Activated CD4-positive, alpha-beta memory T cell treated with anti-CD3 and anti-CD28 coated beads, Interleukin-2, amount 10 ng/mL, durations not matched to agents 7 days and 5 days (primary cell): Measurements from ENCODE around the gene TSHZ3. TPM values are rescaled to one million over a fixed set of nuclear protein-coding genes. Genes with fewer than 3 reads are reported as not detected.

Experiments used
- CTCF ChIA-PET: fragments of 350-600 bp; sonication (Branson Sonifier 250); formaldehyde crosslinking; loops from one replicate; lab custom pipeline; 2021; ENCODE audit warnings: antibody characterized with exemption, inconsistent platforms; lab: Charles Lee
- POLR2A ChIA-PET: fragments of 350-600 bp; sonication (Branson Sonifier 250); formaldehyde crosslinking; loops from one replicate; lab custom pipeline; 2021; ENCODE audit warnings: antibody characterized with exemption; lab: Charles Lee
- DNase-seq: peaks from one replicate; pipeline ENCODE4 v3.0.0-alpha.2; 2020
- H3K27ac Mint-ChIP-seq: one replicate; pipeline ENCODE4 v1.8.0; 2021; ENCODE audit warnings: mild to moderate bottlenecking, mixed read lengths
- H3K27me3 Mint-ChIP-seq: one replicate; pipeline ENCODE4 v1.8.0; 2021; ENCODE audit warnings: mixed read lengths
- H3K36me3 Mint-ChIP-seq: one replicate; pipeline ENCODE4 v1.8.0; 2021; ENCODE audit warnings: low read depth, mixed read lengths
- H3K4me1 Mint-ChIP-seq: one replicate; pipeline ENCODE4 v1.8.0; 2021; ENCODE audit warnings: mixed read lengths
- H3K4me3 Mint-ChIP-seq: one replicate; pipeline ENCODE4 v1.8.0; 2021; ENCODE audit warnings: mild to moderate bottlenecking, mixed read lengths
- H3K9me3 Mint-ChIP-seq: one replicate; pipeline ENCODE4 v1.8.0; 2021; ENCODE audit warnings: mixed read lengths
- total RNA-seq, 2 experiments: library from RNA; stranded (reverse); gene quantifications; one replicate each; pipeline ENCODE4 v1.2.3, GENCODE V29; 2021

TSHZ3 gene
- total RNA-seq, 2 experiments from 2014 or later = 3.0 to 4.2 TPM

GRCh38 chr19:31352296-31352781, 3.1 kb upstream of the TSHZ3 start:
- no peak for DNase-seq
- CTCF ChIA-PET = no interaction called here
- Mint-ChIP-seq H3K27me3 (peaks cover 70% of the 10 kb centered on the region), H3K4me1 (peaks cover 48% of the 10 kb centered on the region), H3K36me3 (peaks cover 4% of the 10 kb centered on the region), H3K27ac (no peak overlapping the region), H3K4me3 (no peak overlapping the region), H3K9me3 (no peaks in the 10 kb centered on the region)
- POLR2A ChIA-PET = no interaction called here

GRCh38 chr19:31351855-31352195, 2.6 kb upstream of the TSHZ3 start:
- CTCF ChIA-PET = no interaction called here
- peaks cover 4% of the 10 kb centered on the region for H3K36me3 Mint-ChIP-seq

GRCh38 chr19:31351056-31351854, 2.0 kb upstream of the TSHZ3 start:
- peaks cover 40% of the 10 kb centered on the region for H3K4me1 Mint-ChIP-seq
- no peak overlapping the region for H3K27ac Mint-ChIP-seq
- POLR2A ChIA-PET = interaction anchor here (1.0 kb wide), 1 partner anchor 11 kb away, joined by 3 read pairs; no protein-coding TSS in a partner anchor
- CTCF ChIA-PET = no interaction called here
- H3K27me3 Mint-ChIP-seq = peaks cover 69% of the 10 kb centered on the region
- H3K36me3 Mint-ChIP-seq = peaks cover 4% of the 10 kb centered on the region
- peak overlapping the region; percentile 80 for H3K4me3 Mint-ChIP-seq
- no peaks in the 10 kb centered on the region for H3K9me3 Mint-ChIP-seq
- no peak for DNase-seq

More at GRCh38 chr19:31351855-31352195, 2.6 kb upstream of the TSHZ3 start:
- Mint-ChIP-seq H3K27me3 (peaks cover 69% of the 10 kb centered on the region), H3K9me3 (no peaks in the 10 kb centered on the region), H3K4me1 (peaks cover 46% of the 10 kb centered on the region), H3K27ac (no peak overlapping the region), H3K4me3 (peak overlapping the region; percentile 57)
- no peak for DNase-seq
- POLR2A ChIA-PET = no interaction called here

GRCh38 chr19:31350693-31351055, 1.4 kb upstream of the TSHZ3 start:
- POLR2A ChIA-PET = interaction anchor here (1.0 kb wide), 1 partner anchor 11 kb away, joined by 3 read pairs; no protein-coding TSS in a partner anchor
- peaks cover 38% of the 10 kb centered on the region for H3K4me1 Mint-ChIP-seq
- peaks cover 4% of the 10 kb centered on the region for H3K36me3 Mint-ChIP-seq
- H3K4me3 Mint-ChIP-seq = peak overlapping the region; percentile 80
- DNase-seq = peak; percentile 31
- H3K27me3 Mint-ChIP-seq = peaks cover 70% of the 10 kb centered on the region
- CTCF ChIA-PET = no interaction called here
- no peak overlapping the region for H3K27ac Mint-ChIP-seq
- H3K9me3 Mint-ChIP-seq = no peaks in the 10 kb centered on the region

GRCh38 chr19:31350033-31350692, 927 bp upstream of the TSHZ3 start:
- H3K27ac Mint-ChIP-seq = no peak overlapping the region
- ChIA-PET CTCF (no interaction called here), POLR2A (interaction anchor here (1.0 to 1.1 kb wide), 2 partner anchors 10 to 136 kb away, joined by 3 to 4 read pairs; no protein-coding TSS in a partner anchor)
- peaks cover 67% of the 10 kb centered on the region for H3K27me3 Mint-ChIP-seq
- H3K36me3 Mint-ChIP-seq = peaks cover 4% of the 10 kb centered on the region
- no peak for DNase-seq
- peak overlapping the region; percentile 66 for H3K4me3 Mint-ChIP-seq
- H3K9me3 Mint-ChIP-seq = no peaks in the 10 kb centered on the region
- H3K4me1 Mint-ChIP-seq = peaks cover 35% of the 10 kb centered on the region

GRCh38 chr19:31348481-31349159, 616 bp downstream of the TSHZ3 start:
- ChIA-PET POLR2A (no interaction called here), CTCF (no interaction called here)
- Mint-ChIP-seq H3K27me3 (peaks cover 58% of the 10 kb centered on the region), H3K4me3 (peak overlapping the region; percentile 77), H3K4me1 (peaks cover 27% of the 10 kb centered on the region), H3K27ac (no peak overlapping the region), H3K36me3 (peaks cover 4% of the 10 kb centered on the region), H3K9me3 (no peaks in the 10 kb centered on the region)
- DNase-seq = no peak

- H3K27ac Mint-ChIP-seq = no peak overlapping the region
- POLR2A ChIA-PET = no interaction called here
- no peaks in the 10 kb centered on the region for H3K9me3 Mint-ChIP-seq
- H3K4me3 Mint-ChIP-seq = peak overlapping the region; percentile 77
- DNase-seq = no peak
- H3K27me3 Mint-ChIP-seq = peaks cover 54% of the 10 kb centered on the region
- peaks cover 4% of the 10 kb centered on the region for H3K36me3 Mint-ChIP-seq
- CTCF ChIA-PET = interaction anchor here (1.7 kb wide), 1 partner anchor 10 kb away, joined by 5 read pairs; no protein-coding TSS in a partner anchor
- H3K4me1 Mint-ChIP-seq = peaks cover 23% of the 10 kb centered on the region
Measured at GRCh38 chr19:31347828-31348392, 1.3 kb downstream of the TSHZ3 start.

- H3K4me1 Mint-ChIP-seq = peaks cover 17% of the 10 kb centered on the region
- H3K27me3 Mint-ChIP-seq = peaks cover 53% of the 10 kb centered on the region
- H3K27ac Mint-ChIP-seq = no peak overlapping the region
- CTCF ChIA-PET = interaction anchor here (1.7 kb wide), 1 partner anchor 9 kb away, joined by 5 read pairs; no protein-coding TSS in a partner anchor
- H3K4me3 Mint-ChIP-seq = no peak overlapping the region
- POLR2A ChIA-PET = no interaction called here
- no peaks in the 10 kb centered on the region for H3K9me3 Mint-ChIP-seq
- no peak for DNase-seq
- H3K36me3 Mint-ChIP-seq = peaks cover under 1% of the 10 kb centered on the region
Measured at GRCh38 chr19:31347354-31347753, 1.9 kb downstream of the TSHZ3 start.

GRCh38 chr19:31346184-31347059, 2.8 kb downstream of the TSHZ3 start:
- ChIA-PET CTCF (interaction anchor here (0.7 to 1.7 kb wide), 2 partner anchors 8 to 235 kb away, joined by 3 to 5 read pairs; no protein-coding TSS in a partner anchor), POLR2A (no interaction called here)
- Mint-ChIP-seq H3K4me1 (peaks cover 17% of the 10 kb centered on the region), H3K27me3 (peaks cover 50% of the 10 kb centered on the region), H3K27ac (no peak overlapping the region), H3K4me3 (no peak overlapping the region), H3K36me3 (no peaks in the 10 kb centered on the region), H3K9me3 (no peaks in the 10 kb centered on the region)
- DNase-seq = no peak

- ChIA-PET POLR2A (no interaction called here), CTCF (no interaction called here)
- no peaks in the 10 kb centered on the region for H3K9me3 Mint-ChIP-seq
- peaks cover 32% of the 10 kb centered on the region for H3K4me1 Mint-ChIP-seq
- no peak overlapping the region for H3K27ac Mint-ChIP-seq
- peaks cover 50% of the 10 kb centered on the region for H3K27me3 Mint-ChIP-seq
- no peaks in the 10 kb centered on the region for H3K36me3 Mint-ChIP-seq
- no peak overlapping the region for H3K4me3 Mint-ChIP-seq
- no peak for DNase-seq
Measured at GRCh38 chr19:31344403-31344802, 4.8 kb downstream of the TSHZ3 start.

GRCh38 chr19:31342926-31343325, 6.3 kb downstream of the TSHZ3 start:
- Mint-ChIP-seq H3K4me3 (no peak overlapping the region), H3K36me3 (no peaks in the 10 kb centered on the region), H3K4me1 (peaks cover 35% of the 10 kb centered on the region), H3K9me3 (no peaks in the 10 kb centered on the region), H3K27ac (no peak overlapping the region), H3K27me3 (peaks cover 52% of the 10 kb centered on the region)
- no peak for DNase-seq
- ChIA-PET POLR2A (no interaction called here), CTCF (no interaction called here)
